GM20000 (cell line): ENCODE measurements around the gene TCAP.

Source experiments
- DNase-seq: peaks from one replicate; pipeline ENCODE4 v3.0.0; 2012; ENCODE audit warnings: low spot score
- CTCF ChIP-seq: IDR thresholded peaks from 2 replicates; pipeline ENCODE4 v1.5.1; 2012; ENCODE audit warnings: mild to moderate bottlenecking, control low read depth; ENCODE audit errors: extremely low read depth, missing control alignments

Gene TCAP

GRCh38 chr17:39676198-39676819 lies 11.2 kb downstream of the TCAP start:
- peak; percentile 66 for DNase-seq

GRCh38 chr17:39677072-39677471 lies 11.9 kb downstream of the TCAP start:
- DNase-seq: no peak

More at GRCh38 chr17:39676198-39676819, 11.2 kb downstream of the TCAP start:
- no peak for TF ChIP-seq CTCF

GRCh38 chr17:39677542-39678339 lies 12.6 kb downstream of the TCAP start:
- no peak for DNase-seq
- no peak for TF ChIP-seq CTCF

More at GRCh38 chr17:39677072-39677471, 11.9 kb downstream of the TCAP start:
- TF ChIP-seq CTCF: no peak

GRCh38 chr17:39678340-39679116 lies 13.4 kb downstream of the TCAP start:
- TF ChIP-seq CTCF: no peak
- DNase-seq: no peak

- no peak for TF ChIP-seq CTCF
- DNase-seq: no peak
These were observed 14.5 kb downstream of the TCAP start for GRCh38 chr17:39679521-39680192.

GRCh38 chr17:39683295-39683939 lies 18.3 kb downstream of the TCAP start:
- TF ChIP-seq CTCF: no peak
- DNase-seq: no peak
